HL-60 (cell line): Measurements from ENCODE around the gene UBXN4.

Experiments
- DNase-seq, 2 experiments: peaks; one replicate each; pipeline ENCODE4 v3.0.0-alpha.2; 2010 to 2020; ENCODE audit warnings: low read depth in 1 of 2, low spot score in 1 of 2
- H3K27ac ChIP-seq: fragments of 250-450 bp; sonication (Bioruptor Pico); replicated peaks from 2 replicates; pipeline ENCODE4 v1.5.1; 2020; ENCODE audit warnings: mild to moderate bottlenecking, moderate library complexity
- H3K27me3 ChIP-seq: fragments of 250-450 bp; sonication (Bioruptor Pico); 2 replicates; pipeline ENCODE4 v1.5.1; 2021; ENCODE audit warnings: mild to moderate bottlenecking, moderate library complexity; ENCODE audit not compliant: insufficient read depth, poor library complexity, severe bottlenecking
- H3K4me3 ChIP-seq: replicated peaks from 2 replicates; pipeline ENCODE4 v1.5.1; 2011; ENCODE audit warnings: mild to moderate bottlenecking, control low read depth, low read length; ENCODE audit not compliant: insufficient read depth
- GABPA ChIP-seq: IDR thresholded peaks from 2 replicates; pipeline ENCODE4 v1.6.1; 2012; ENCODE audit warnings: low read depth
- POLR2AphosphoS5 ChIP-seq: IDR thresholded peaks from 2 replicates; pipeline ENCODE4 v1.6.1; 2012; ENCODE audit warnings: low read depth
- SPI1 ChIP-seq: IDR thresholded peaks from 2 replicates; pipeline ENCODE4 v1.6.1; 2012; ENCODE audit warnings: low read depth, mild to moderate bottlenecking, borderline replicate concordance
- TF ChIP-seq, protein P1 (sequence below): IDR thresholded peaks from 2 replicates; pipeline ENCODE4 v1.6.1; 2012; ENCODE audit warnings: low read depth; ENCODE audit not compliant: insufficient replicate concordance
- TF ChIP-seq, protein P2 (sequence below): IDR thresholded peaks from one replicate; pipeline ENCODE4 v1.5.1; 2011; ENCODE audit warnings: low read length, control low read depth, inconsistent platforms; ENCODE audit not compliant: insufficient read depth

UBXN4 gene

DNA sequence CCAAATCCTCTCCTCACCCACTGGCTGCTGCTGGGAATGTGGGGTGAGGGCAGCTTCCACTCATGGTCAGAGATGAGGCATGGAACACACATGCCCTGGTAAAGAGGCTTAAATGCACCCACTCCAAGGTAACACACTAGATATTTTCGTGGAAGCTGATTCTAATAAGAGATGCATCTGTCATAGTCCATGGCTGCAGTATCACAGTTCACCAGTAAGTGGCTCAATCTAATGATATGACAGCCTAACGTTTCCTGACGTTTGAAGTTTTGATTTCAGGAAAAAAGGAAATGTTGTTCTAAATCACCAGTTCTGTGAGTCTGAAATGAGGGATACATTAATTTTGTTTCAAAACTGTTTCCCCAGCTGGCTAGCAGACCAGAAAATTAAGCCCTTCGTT is 57.1 kb downstream of the UBXN4 start:
- H3K4me3 ChIP-seq: no peak overlapping the region
- TF ChIP-seq POLR2AphosphoS5 (no peak), GABPA (no peak), SPI1 (no peak)
- TF ChIP-seq, protein P1, sequence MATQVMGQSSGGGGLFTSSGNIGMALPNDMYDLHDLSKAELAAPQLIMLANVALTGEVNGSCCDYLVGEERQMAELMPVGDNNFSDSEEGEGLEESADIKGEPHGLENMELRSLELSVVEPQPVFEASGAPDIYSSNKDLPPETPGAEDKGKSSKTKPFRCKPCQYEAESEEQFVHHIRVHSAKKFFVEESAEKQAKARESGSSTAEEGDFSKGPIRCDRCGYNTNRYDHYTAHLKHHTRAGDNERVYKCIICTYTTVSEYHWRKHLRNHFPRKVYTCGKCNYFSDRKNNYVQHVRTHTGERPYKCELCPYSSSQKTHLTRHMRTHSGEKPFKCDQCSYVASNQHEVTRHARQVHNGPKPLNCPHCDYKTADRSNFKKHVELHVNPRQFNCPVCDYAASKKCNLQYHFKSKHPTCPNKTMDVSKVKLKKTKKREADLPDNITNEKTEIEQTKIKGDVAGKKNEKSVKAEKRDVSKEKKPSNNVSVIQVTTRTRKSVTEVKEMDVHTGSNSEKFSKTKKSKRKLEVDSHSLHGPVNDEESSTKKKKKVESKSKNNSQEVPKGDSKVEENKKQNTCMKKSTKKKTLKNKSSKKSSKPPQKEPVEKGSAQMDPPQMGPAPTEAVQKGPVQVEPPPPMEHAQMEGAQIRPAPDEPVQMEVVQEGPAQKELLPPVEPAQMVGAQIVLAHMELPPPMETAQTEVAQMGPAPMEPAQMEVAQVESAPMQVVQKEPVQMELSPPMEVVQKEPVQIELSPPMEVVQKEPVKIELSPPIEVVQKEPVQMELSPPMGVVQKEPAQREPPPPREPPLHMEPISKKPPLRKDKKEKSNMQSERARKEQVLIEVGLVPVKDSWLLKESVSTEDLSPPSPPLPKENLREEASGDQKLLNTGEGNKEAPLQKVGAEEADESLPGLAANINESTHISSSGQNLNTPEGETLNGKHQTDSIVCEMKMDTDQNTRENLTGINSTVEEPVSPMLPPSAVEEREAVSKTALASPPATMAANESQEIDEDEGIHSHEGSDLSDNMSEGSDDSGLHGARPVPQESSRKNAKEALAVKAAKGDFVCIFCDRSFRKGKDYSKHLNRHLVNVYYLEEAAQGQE: no peak
- TF ChIP-seq, protein P2, sequence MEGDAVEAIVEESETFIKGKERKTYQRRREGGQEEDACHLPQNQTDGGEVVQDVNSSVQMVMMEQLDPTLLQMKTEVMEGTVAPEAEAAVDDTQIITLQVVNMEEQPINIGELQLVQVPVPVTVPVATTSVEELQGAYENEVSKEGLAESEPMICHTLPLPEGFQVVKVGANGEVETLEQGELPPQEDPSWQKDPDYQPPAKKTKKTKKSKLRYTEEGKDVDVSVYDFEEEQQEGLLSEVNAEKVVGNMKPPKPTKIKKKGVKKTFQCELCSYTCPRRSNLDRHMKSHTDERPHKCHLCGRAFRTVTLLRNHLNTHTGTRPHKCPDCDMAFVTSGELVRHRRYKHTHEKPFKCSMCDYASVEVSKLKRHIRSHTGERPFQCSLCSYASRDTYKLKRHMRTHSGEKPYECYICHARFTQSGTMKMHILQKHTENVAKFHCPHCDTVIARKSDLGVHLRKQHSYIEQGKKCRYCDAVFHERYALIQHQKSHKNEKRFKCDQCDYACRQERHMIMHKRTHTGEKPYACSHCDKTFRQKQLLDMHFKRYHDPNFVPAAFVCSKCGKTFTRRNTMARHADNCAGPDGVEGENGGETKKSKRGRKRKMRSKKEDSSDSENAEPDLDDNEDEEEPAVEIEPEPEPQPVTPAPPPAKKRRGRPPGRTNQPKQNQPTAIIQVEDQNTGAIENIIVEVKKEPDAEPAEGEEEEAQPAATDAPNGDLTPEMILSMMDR: peak; percentile 26
- H3K27ac ChIP-seq: no peak overlapping the region
- DNase-seq: no peak
- H3K27me3 ChIP-seq: no peaks in the 10 kb centered on the region

DNA sequence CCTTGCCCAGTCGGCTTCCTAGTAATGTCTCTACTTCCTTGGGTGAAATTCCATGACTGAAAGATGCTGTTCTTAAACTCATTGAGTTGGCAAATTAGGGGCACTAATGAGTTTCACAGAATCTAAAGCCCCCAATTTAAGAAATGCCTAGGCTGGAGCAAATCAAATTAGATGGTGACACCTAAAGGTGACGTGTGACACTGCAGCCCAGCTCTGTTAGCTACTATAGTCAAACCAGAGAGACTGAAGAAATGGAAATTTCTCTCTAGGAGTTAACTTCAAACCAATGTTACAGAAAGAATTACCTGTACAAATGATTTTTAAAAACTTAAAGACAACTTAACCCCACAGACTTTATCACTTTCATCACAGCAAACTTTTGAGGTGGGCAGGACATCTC is 58.1 kb downstream of the UBXN4 start:
- DNase-seq: no peak

DNA sequence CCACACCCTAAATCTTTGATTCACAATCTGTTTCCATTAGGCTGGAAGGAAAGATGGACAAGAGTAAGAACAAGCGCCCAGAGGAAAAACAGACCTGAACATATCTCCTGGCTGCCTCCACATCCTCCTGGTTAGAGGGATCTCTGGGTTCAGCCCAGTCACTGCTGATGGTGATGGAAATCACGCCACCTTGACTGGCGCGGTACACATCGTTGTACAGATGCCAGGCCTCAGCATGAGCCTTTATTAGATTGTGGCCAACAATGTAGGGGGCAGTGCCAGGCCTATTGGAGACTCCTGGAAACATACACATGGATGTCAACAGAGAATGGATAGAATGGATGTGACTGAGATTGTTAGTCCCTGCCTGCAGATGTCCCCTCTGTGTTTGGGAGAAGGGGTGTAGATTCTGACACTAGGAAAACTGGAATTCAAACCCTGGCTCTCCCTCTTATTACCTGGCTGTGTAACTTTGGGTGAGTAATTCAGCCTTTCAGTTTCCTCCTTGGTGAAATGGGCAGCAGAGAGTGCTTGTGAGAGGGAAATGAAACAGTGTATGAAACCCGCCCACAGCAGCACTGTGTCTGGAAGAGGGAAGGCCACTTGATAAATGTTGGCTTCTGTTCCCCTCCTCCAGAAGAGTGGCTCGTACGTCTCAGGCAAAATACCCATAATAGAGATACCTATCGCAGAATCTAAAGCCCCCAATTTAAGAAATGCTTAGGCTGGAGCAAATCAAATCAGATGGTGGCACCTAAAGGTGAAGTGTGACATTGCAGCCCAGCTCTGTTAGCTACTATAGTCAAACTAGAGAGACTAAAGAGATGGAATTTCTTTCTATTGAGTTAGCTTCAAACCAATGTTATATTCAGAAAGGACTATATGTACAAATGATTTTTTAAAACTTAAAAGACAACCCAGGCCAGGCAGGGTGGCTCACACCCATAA is 59.1 kb downstream of the UBXN4 start:
- no peak overlapping the region for H3K27ac ChIP-seq
- no peak for DNase-seq
- no peak overlapping the region for H3K4me3 ChIP-seq
- TF ChIP-seq POLR2AphosphoS5 (no peak), GABPA (no peak)
- H3K27me3 ChIP-seq: no peaks in the 10 kb centered on the region

More for the DNA sequence above, 58.1 kb downstream of the UBXN4 start:
- Histone ChIP-seq H3K4me3 (no peak overlapping the region), H3K27ac (no peak overlapping the region), H3K27me3 (no peaks in the 10 kb centered on the region)
- no peak for TF ChIP-seq GABPA
- TF ChIP-seq SPI1: no peak
- TF ChIP-seq, protein P1: no peak

DNA sequence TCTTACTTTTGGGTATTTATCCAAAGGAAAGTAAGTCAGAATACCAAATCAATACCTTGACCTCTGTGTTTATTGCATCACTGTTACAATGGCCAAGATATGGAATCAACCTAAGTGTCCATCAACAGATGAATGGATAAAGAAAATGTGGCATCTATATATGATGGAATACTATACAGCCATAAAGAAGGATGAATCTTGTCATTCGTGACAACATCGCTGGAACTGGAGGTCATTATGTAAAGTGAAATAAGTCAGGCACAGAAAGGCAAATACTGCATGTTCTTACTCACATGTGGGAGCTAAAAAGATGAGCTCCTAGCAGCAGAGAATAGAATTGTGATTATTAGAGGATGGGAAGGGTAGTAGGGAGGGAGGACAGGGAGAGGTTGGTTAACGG is 60.7 kb downstream of the UBXN4 start:
- H3K4me3 ChIP-seq: no peak overlapping the region
- DNase-seq: no peak
- TF ChIP-seq, protein P1: no peak
- TF ChIP-seq GABPA: no peak
- TF ChIP-seq SPI1: no peak
- TF ChIP-seq POLR2AphosphoS5: no peak
- TF ChIP-seq, protein P2: no peak
- no peaks in the 10 kb centered on the region for H3K27me3 ChIP-seq
- H3K27ac ChIP-seq: no peak overlapping the region
